Sigmoid colon (tissue), 4 donors: ENCODE data around the gene ITPRIPL2.

Experiments used
- CTCF ChIP-seq, 4 experiments: fragments of 450-650 bp in 3 of 4; fragments of 200-600 bp in 1 of 4; IDR thresholded peaks; one replicate each; pipeline ENCODE4 v1.5.1; 2016 to 2019; ENCODE audit warnings: antibody characterized with exemption in 4 of 4, mild to moderate bottlenecking in 3 of 4, moderate library complexity in 2 of 4
- EP300 ChIP-seq, 4 donors: sonication (generic); formaldehyde crosslinking; IDR thresholded peaks; one replicate each; pipeline ENCODE4 v1.6.1; 2017; ENCODE audit warnings: antibody characterized with exemption in 4 of 4
- POLR2A ChIP-seq, 2 donors: fragments of 450-650 bp; IDR thresholded peaks; one replicate each; pipeline ENCODE4 v1.6.1; 2016; ENCODE audit warnings: antibody characterized with exemption in 2 of 2, mild to moderate bottlenecking in 2 of 2, moderate library complexity in 2 of 2
- POLR2AphosphoS5 ChIP-seq, 4 donors: sonication (generic); formaldehyde crosslinking; IDR thresholded peaks; one replicate each; pipeline ENCODE4 v1.6.1; 2017; ENCODE audit warnings: antibody characterized with exemption in 4 of 4

- TF ChIP-seq POLR2A (IDR thresholded peaks at IDR 0.05) (no peak), CTCF (IDR thresholded peaks at IDR 0.05) (no peak), EP300 (IDR thresholded peaks at IDR 0.05) (no peak), POLR2AphosphoS5 (IDR thresholded peaks at IDR 0.05) (no peak)
Measured at GRCh38 chr16:19168371-19169081, 54.8 kb downstream of the ITPRIPL2 start.
